ENCODE data around the gene PROM2.

DNA sequence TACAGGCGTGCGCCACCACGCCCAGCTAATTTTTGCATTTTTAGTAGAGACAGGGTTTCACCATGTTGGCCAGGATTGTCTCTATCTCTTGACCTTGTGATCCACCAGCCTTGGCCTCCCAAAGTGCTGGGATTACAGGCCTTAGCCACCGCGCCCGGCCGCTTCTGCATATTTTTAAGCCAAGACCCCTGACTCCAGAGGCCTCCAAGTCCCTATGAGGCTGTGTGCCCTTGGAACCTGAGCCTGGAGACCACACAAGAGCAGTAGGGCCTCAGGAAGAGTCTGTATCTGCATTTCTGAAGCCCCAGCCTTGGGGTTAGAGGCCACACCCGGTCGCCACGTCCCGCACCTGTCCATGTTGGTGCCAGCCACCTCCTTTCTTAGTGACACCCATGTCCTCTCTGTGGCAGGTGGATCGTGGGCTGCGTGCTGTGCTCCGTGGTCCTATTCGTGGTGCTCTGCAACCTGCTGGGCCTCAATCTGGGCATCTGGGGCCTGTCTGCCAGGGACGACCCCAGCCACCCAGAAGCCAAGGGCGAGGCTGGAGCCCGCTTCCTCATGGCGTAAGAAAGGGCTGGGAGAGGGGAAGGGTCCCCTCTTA lies 5.3 kb downstream of the PROM2 start:
- TF ChIP-seq, protein P1, sequence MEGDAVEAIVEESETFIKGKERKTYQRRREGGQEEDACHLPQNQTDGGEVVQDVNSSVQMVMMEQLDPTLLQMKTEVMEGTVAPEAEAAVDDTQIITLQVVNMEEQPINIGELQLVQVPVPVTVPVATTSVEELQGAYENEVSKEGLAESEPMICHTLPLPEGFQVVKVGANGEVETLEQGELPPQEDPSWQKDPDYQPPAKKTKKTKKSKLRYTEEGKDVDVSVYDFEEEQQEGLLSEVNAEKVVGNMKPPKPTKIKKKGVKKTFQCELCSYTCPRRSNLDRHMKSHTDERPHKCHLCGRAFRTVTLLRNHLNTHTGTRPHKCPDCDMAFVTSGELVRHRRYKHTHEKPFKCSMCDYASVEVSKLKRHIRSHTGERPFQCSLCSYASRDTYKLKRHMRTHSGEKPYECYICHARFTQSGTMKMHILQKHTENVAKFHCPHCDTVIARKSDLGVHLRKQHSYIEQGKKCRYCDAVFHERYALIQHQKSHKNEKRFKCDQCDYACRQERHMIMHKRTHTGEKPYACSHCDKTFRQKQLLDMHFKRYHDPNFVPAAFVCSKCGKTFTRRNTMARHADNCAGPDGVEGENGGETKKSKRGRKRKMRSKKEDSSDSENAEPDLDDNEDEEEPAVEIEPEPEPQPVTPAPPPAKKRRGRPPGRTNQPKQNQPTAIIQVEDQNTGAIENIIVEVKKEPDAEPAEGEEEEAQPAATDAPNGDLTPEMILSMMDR (IDR thresholded peaks at IDR 0.05; ENCODE audit: insufficient read depth, low read depth, low read length), result no peak
- no peak for TF ChIP-seq EZH2 (IDR thresholded peaks at IDR 0.05; ENCODE audit: insufficient read depth, low read length)
